Transverse colon (tissue), 3 donors: ENCODE results near the gene CLIP3.

Source experiments
- POLR2A ChIP-seq: fragments of 450-650 bp; IDR thresholded peaks from one replicate; pipeline ENCODE4 v1.6.1; 2016; ENCODE audit warnings: antibody characterized with exemption, mild to moderate bottlenecking, moderate library complexity
- POLR2AphosphoS5 ChIP-seq, 3 donors: sonication (generic); formaldehyde crosslinking; IDR thresholded peaks; one replicate each; pipeline ENCODE4 v1.6.1; 2016; ENCODE audit warnings: antibody characterized with exemption in 3 of 3

DNA sequence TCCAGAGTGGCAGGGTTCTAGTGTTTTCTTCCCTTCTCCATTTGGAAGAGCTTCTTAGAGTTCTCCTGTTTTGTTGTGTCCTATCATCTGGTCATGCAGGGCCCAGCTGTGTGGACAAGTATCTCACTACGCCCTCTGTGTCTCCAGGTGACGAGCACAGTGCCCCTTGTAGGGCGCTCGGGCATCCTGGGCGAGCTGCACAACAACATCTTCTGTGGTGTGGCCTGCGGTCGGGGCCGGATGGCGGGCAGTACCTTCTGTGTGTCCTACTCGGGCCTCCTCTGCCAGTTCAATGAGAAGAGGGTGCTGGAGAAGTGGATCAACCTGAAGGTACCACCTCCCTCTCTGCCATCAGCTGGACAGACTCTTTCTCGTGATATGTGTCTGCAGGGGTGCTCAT, 35.0 kb upstream of the CLIP3 start:
- no peak for TF ChIP-seq POLR2AphosphoS5 (IDR thresholded peaks at IDR 0.05)
- TF ChIP-seq POLR2A = no peak
